CD4-positive, alpha-beta T cell treated with Interferon gamma for 1 hour (primary cell): ENCODE data around the gene KLF4.

Experiments used
- DNase-seq: peaks from one replicate; pipeline ENCODE4 v3.0.0-alpha.2; 2020

The KLF4 gene

DNA sequence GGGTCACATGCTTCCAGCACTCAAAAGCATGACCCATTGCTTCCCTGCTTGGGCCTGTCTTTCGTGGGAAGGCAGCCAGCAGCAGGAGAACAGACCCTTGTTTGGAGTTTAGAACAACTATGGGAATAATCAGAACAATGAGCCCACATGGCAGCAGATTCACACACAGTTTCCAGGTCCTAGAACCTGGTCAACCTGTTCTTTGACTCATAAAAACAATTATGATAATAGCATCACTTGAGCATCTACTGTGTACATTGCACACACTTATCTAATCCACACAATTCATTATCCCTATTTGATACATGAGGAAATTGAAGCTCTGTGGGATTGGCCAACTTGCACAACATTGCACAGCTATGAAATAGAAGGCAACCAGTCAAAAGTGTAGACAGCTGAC is 41.7 kb downstream of the KLF4 start:
- DNase-seq: no peak

- DNase-seq: no peak
Observed at GRCh38 chr9:107447081-107447480, 42.5 kb downstream of the KLF4 start.

GRCh38 chr9:107446491-107446890 is 43.1 kb downstream of the KLF4 start:
- DNase-seq: no peak

GRCh38 chr9:107443786-107444185 is 45.8 kb downstream of the KLF4 start:
- DNase-seq: no peak

GRCh38 chr9:107439991-107440456 is 49.5 kb downstream of the KLF4 start:
- DNase-seq: no peak

GRCh38 chr9:107438211-107439031 is 51.1 kb downstream of the KLF4 start:
- DNase-seq: no peak

DNA sequence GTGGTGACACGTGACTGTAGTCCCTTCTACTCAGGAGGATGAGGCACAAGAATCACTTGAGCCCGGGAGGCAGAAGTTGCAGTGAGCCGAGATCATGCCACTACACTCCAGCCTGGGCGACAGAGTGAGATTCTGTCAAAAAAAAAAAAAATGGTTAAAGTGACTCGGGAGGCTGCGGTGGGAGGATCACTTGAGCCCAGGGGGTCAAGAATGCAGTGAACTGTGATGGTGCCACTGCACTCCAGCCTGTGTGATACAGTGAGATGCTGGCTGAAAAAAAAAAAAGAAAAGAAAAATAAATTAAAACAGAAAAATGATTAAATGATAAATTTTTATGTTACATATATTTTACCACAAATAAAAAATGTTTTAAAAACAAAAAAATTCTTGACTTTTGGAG is 51.9 kb downstream of the KLF4 start:
- DNase-seq: no peak

- DNase-seq: no peak
Observed at GRCh38 chr9:107435415-107435814, 54.2 kb downstream of the KLF4 start.
